Suprapubic skin (tissue), 4 donors: ENCODE measurements around the gene TMEM94. TPM values are rescaled to one million over a fixed set of nuclear protein-coding genes. Genes with fewer than 3 reads are reported as not detected.

Source experiments
- DNase-seq, 2 donors: peaks; one replicate each; pipeline ENCODE4 v3.0.0-alpha.2; 2019; ENCODE audit warnings: low spot score in 2 of 2
- H3K27ac ChIP-seq: fragments of 200-600 bp; sonication (generic); one replicate; pipeline ENCODE4 v1.5.1; 2019
- H3K27me3 ChIP-seq: fragments of 200-600 bp; sonication (generic); one replicate; pipeline ENCODE4 v1.5.1; 2019
- H3K36me3 ChIP-seq: fragments of 200-600 bp; sonication (generic); one replicate; pipeline ENCODE4 v1.5.1; 2019
- H3K4me1 ChIP-seq: fragments of 200-600 bp; sonication (generic); one replicate; pipeline ENCODE4 v1.5.1; 2019
- H3K4me3 ChIP-seq: fragments of 200-600 bp; sonication (generic); one replicate; pipeline ENCODE4 v1.5.1; 2019; ENCODE audit warnings: mild to moderate bottlenecking
- H3K9me3 ChIP-seq: fragments of 200-600 bp; sonication (generic); one replicate; pipeline ENCODE4 v1.5.1; 2019
- EP300 ChIP-seq: sonication (generic); formaldehyde crosslinking; IDR thresholded peaks from one replicate; pipeline ENCODE4 v1.6.1; 2017; ENCODE audit warnings: antibody characterized with exemption
- POLR2A ChIP-seq, 2 donors: fragments of 450-650 bp; IDR thresholded peaks; one replicate each; pipeline ENCODE4 v1.6.1; 2017; ENCODE audit warnings: antibody characterized with exemption in 2 of 2, mild to moderate bottlenecking in 2 of 2, moderate library complexity in 2 of 2
- POLR2AphosphoS5 ChIP-seq, 3 donors: sonication (generic); formaldehyde crosslinking; IDR thresholded peaks; one replicate each; pipeline ENCODE4 v1.6.1; 2017; ENCODE audit warnings: antibody characterized with exemption in 3 of 3
- WGBS: methylation state at CpG from one replicate; pipeline ENCODE4 v1.1.5; 2018; 5-methylcytosine and 5-hydroxymethylcytosine counted together
- total RNA-seq, 4 donors: library from RNA; depleted of rRNA; stranded (reverse); fragments of >200 nt; gene quantifications; one replicate each; pipeline ENCODE4 v1.1.0, GENCODE V29; 2016
- TF ChIP-seq, protein P1 (sequence below), 2 donors: fragments of 200-600 bp in 1 of 2; fragments of 450-650 bp in 1 of 2; sonication (generic) in 1 of 2; IDR thresholded peaks; one replicate each; pipeline ENCODE4 v1.5.1; 2016 to 2019; ENCODE audit warnings: antibody characterized with exemption in 2 of 2, mild to moderate bottlenecking in 1 of 2, moderate library complexity in 1 of 2

TMEM94 gene
- total RNA-seq, 4 donors from 2014 or later: 50.0 to 147 (median 81.7) TPM

DNA sequence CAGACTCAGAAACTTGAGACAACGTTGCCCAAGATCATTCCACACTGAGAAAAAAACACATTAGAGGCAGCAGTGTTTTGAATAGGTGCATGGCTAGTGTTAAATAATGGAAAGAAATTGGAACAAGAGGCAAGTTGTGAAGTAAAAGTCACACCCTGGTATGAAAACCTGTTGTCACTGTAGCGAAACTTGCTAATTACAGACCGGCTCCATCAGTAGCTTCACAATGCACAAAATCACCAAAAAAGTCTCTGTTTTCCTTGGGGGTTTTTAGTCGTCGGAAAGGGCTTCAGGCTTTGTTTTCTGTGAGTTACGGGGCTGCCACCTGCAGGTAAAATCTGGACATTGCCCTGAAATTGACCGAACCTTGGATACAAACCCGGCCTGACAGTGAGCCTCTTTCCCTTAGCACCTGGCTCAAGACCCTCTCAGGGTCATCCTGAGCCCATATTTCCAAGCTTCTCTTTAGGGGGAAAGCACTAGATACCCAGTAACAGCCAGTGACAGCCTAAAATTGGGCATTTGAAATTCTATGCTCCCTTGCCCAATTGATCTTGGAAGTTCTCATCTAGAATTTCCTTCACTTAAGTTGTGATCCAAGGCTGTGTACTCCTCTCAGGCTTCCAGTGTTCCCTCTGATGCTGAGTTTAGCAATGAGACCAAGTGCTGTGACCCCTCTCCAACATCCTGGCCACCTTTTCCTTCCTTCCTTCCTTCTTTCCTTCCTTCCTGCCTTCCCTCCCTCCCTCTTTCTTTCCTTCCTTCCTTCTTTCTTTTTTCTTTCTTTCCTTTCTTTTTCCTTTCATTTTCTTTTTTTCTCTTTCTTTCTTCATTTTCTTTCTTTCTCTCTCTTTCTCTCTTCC, 43.7 kb upstream of the TMEM94 start:
- Histone ChIP-seq H3K9me3 (no peaks in the 10 kb centered on the region), H3K4me3 (no peak overlapping the region), H3K36me3 (no peaks in the 10 kb centered on the region), H3K27me3 (peaks cover 4% of the 10 kb centered on the region), H3K27ac (no peak overlapping the region), H3K4me1 (peaks cover 10% of the 10 kb centered on the region)
- no peak for DNase-seq
- TF ChIP-seq EP300: no peak
- no peak for TF ChIP-seq POLR2AphosphoS5 (IDR thresholded peaks at IDR 0.05)
- no peak for TF ChIP-seq POLR2A (IDR thresholded peaks at IDR 0.05)
- TF ChIP-seq, protein P1, sequence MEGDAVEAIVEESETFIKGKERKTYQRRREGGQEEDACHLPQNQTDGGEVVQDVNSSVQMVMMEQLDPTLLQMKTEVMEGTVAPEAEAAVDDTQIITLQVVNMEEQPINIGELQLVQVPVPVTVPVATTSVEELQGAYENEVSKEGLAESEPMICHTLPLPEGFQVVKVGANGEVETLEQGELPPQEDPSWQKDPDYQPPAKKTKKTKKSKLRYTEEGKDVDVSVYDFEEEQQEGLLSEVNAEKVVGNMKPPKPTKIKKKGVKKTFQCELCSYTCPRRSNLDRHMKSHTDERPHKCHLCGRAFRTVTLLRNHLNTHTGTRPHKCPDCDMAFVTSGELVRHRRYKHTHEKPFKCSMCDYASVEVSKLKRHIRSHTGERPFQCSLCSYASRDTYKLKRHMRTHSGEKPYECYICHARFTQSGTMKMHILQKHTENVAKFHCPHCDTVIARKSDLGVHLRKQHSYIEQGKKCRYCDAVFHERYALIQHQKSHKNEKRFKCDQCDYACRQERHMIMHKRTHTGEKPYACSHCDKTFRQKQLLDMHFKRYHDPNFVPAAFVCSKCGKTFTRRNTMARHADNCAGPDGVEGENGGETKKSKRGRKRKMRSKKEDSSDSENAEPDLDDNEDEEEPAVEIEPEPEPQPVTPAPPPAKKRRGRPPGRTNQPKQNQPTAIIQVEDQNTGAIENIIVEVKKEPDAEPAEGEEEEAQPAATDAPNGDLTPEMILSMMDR (IDR thresholded peaks at IDR 0.05): peak; percentile 65 to 78
- WGBS: 0% methylated on average over 8 of the region's 8 CpGs

DNA sequence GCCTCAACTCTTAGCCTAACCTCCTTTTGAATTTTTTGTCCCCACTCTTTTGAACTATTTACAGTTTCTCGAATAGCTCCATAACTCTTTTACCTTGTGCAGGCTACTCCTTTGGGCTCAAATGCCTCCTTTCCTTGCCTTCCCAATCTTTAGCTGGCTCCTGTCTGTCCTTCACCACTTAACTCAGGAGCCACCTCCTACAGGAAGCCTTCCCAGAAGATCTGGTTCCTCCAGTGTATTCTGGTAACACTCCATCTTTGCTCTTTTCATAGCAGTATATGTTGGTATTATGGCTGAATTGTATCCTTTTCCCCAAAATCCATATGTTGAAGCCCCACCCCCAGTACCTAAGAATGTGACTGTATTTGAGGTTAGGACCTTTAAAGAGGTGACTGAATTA, 41.9 kb upstream of the TMEM94 start:
- Histone ChIP-seq H3K9me3 (no peaks in the 10 kb centered on the region), H3K4me3 (no peak overlapping the region), H3K4me1 (peaks cover 10% of the 10 kb centered on the region), H3K27ac (no peak overlapping the region), H3K27me3 (peaks cover 4% of the 10 kb centered on the region), H3K36me3 (no peaks in the 10 kb centered on the region)
- 89% methylated on average over 1 of the region's 1 CpG for WGBS
- no peak for DNase-seq
- TF ChIP-seq EP300: no peak
- TF ChIP-seq, protein P1 (IDR thresholded peaks at IDR 0.05): no peak
- TF ChIP-seq POLR2A (IDR thresholded peaks at IDR 0.05): no peak
- no peak for TF ChIP-seq POLR2AphosphoS5 (IDR thresholded peaks at IDR 0.05)

DNA sequence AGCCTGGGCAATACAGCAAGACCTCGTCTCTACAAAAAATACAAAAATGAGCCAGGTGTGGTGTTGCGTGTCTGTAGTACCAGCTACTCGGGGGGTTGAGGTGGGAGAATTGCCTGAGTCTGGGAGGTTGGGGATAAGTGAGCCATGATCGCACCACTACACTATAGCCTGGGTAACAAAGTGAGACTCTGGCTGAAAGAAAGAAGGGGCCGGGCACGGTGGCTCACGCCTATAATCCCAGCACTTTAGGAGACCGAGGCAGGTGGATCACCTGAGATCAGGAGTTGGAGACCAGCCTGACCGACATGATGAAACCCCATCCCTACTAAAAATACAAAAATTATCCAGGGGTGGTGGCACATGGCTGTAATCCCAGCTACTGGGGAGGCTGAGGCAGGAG, 40.4 kb upstream of the TMEM94 start:
- WGBS: 84% methylated on average over 9 of the region's 9 CpGs
- Histone ChIP-seq H3K27me3 (peaks cover 4% of the 10 kb centered on the region), H3K36me3 (no peaks in the 10 kb centered on the region), H3K4me3 (no peak overlapping the region), H3K4me1 (peaks cover 10% of the 10 kb centered on the region), H3K27ac (no peak overlapping the region), H3K9me3 (no peaks in the 10 kb centered on the region)
- DNase-seq: peak in 1 of 2 donors; percentile 24
- TF ChIP-seq EP300 (no peak), POLR2A (IDR thresholded peaks at IDR 0.05) (no peak), POLR2AphosphoS5 (IDR thresholded peaks at IDR 0.05) (no peak)
- TF ChIP-seq, protein P1 (IDR thresholded peaks at IDR 0.05): no peak

DNA sequence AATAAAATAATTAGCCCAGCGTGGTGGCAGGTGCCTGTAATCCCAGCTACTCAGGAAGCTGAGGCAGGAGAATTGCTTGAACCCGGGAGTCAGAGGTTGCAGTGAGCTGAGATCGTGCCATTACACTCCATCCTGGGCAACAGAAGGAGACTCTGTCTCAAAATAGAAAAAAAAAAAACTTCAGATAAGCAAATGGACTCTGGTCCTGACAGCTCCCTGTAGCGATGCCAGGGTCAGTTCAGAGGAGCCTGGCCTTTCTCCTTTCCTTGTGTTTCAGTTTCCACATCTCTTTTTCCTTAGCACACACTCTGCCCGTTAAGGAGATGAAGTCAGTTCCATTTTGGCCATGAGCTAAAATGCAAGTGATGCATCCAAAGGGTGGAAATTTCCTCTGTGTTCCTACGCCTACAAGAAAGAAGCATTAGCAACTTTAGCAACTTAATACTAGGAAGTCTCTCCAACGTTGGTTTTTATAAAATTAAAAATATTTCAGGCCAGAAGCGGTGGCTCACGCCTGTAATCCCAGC, 39.3 kb upstream of the TMEM94 start:
- TF ChIP-seq POLR2A (IDR thresholded peaks at IDR 0.05): no peak
- TF ChIP-seq EP300: no peak
- TF ChIP-seq POLR2AphosphoS5 (IDR thresholded peaks at IDR 0.05): no peak
- TF ChIP-seq, protein P1 (IDR thresholded peaks at IDR 0.05): no peak
- peaks cover 10% of the 10 kb centered on the region for H3K4me1 ChIP-seq
- H3K4me3 ChIP-seq: no peak overlapping the region
- H3K27ac ChIP-seq: no peak overlapping the region
- no peaks in the 10 kb centered on the region for H3K9me3 ChIP-seq
- peaks cover 4% of the 10 kb centered on the region for H3K27me3 ChIP-seq
- no peaks in the 10 kb centered on the region for H3K36me3 ChIP-seq
- WGBS: 69% methylated on average over 9 of the region's 9 CpGs
- DNase-seq: no peak

DNA sequence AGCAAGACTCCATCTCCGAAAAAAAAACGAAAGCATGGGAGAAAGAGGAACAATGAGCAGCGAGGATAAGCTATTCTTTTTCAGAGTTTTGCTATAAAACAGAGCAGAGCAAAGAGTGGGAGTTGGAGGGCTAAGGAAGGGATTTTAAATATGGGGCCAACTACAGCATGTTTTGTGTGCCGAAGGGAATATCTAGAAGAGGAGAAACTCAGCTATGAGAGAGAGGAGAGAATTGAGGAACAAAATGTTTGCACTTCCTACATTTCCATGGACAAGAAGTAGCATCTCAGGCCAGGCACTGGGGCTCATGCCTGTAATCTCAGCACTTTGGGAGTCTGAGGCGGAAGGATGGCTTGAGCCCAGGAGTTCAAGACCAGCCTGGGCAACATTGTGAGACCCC, 37.9 kb upstream of the TMEM94 start:
- TF ChIP-seq, protein P1 (IDR thresholded peaks at IDR 0.05): no peak
- TF ChIP-seq POLR2AphosphoS5 (IDR thresholded peaks at IDR 0.05) (no peak), POLR2A (IDR thresholded peaks at IDR 0.05) (no peak), EP300 (no peak)
- Histone ChIP-seq H3K4me1 (no peaks in the 10 kb centered on the region), H3K27me3 (peaks cover 4% of the 10 kb centered on the region), H3K9me3 (no peaks in the 10 kb centered on the region), H3K36me3 (no peaks in the 10 kb centered on the region), H3K27ac (no peak overlapping the region), H3K4me3 (no peak overlapping the region)
- 71% methylated on average over 5 of the region's 5 CpGs for WGBS
- DNase-seq: no peak
